CD4-positive, alpha-beta T cell (primary cell): Measurements from ENCODE around the gene SIRT5. TPM values are rescaled to one million over a fixed set of nuclear protein-coding genes. Genes with fewer than 3 reads are reported as not detected.

ENCODE experiments used
- ATAC-seq: fragments of 200-7000 bp; cut with Tn5 transposase; one replicate; pipeline ENCODE4 v1.10.0; 2022; ENCODE audit warnings: mild to moderate bottlenecking; ENCODE audit not compliant: poor library complexity
- CTCF ChIA-PET: fragments of 350-600 bp; sonication (Branson Sonifier 250); formaldehyde crosslinking; loops from one replicate; lab custom pipeline; 2021; ENCODE audit warnings: antibody characterized with exemption, inconsistent platforms; lab: Charles Lee
- POLR2A ChIA-PET: fragments of 350-600 bp; sonication (Branson Sonifier 250); formaldehyde crosslinking; loops from one replicate; lab custom pipeline; 2021; ENCODE audit warnings: antibody characterized with exemption, inconsistent platforms; lab: Charles Lee
- DNase-seq, 14 experiments: peaks; one replicate each; pipeline ENCODE4 v3.0.0-alpha.2; 2013 to 2020; ENCODE audit warnings: mixed read lengths in 2 of 14
- H3K27ac ChIP-seq, 2 donors: one replicate each; pipeline versions ENCODE4 v1.5.1 to v1.7.0; 2013; ENCODE audit warnings: low read length in 2 of 2, low read depth in 1 of 2, mild to moderate bottlenecking in 1 of 2
- H3K27me3 ChIP-seq, 2 experiments: 1 replicate in 1 of 2; 2 replicates in 1 of 2; pipeline versions ENCODE4 v1.6.1 to v1.7.0; 2013; ENCODE audit warnings: low read length in 2 of 2, control low read depth in 1 of 2, mild to moderate bottlenecking in 1 of 2, moderate library complexity in 1 of 2; ENCODE audit not compliant: insufficient read depth in 2 of 2, control insufficient read depth in 1 of 2
- H3K36me3 ChIP-seq: one replicate; pipeline ENCODE4 v1.6.1; 2013; ENCODE audit warnings: low read length, control low read depth; ENCODE audit not compliant: insufficient read depth
- H3K4me1 ChIP-seq: one replicate; pipeline ENCODE4 v1.6.1; 2013; ENCODE audit warnings: low read length, control low read depth; ENCODE audit not compliant: insufficient read depth
- H3K4me3 ChIP-seq: one replicate; pipeline ENCODE4 v1.5.1; 2013; ENCODE audit warnings: mild to moderate bottlenecking, low read length, moderate library complexity
- H3K9me3 ChIP-seq, 2 experiments: 1 replicate in 1 of 2; 2 replicates in 1 of 2; pipeline versions ENCODE4 v1.6.1 to v1.7.0; 2013; ENCODE audit warnings: low read length in 2 of 2, mild to moderate bottlenecking in 2 of 2, control low read depth in 1 of 2, moderate library complexity in 1 of 2; ENCODE audit not compliant: control insufficient read depth in 1 of 2, insufficient read depth in 1 of 2
- H3K27ac Mint-ChIP-seq: one replicate; pipeline ENCODE4 v1.8.0; 2020; ENCODE audit warnings: mixed read lengths
- H3K27me3 Mint-ChIP-seq: one replicate; pipeline ENCODE4 v1.8.0; 2021; ENCODE audit warnings: mixed read lengths
- H3K36me3 Mint-ChIP-seq: one replicate; pipeline ENCODE4 v1.8.0; 2021; ENCODE audit warnings: low read depth, mixed read lengths
- H3K4me1 Mint-ChIP-seq: one replicate; pipeline ENCODE4 v1.8.0; 2021; ENCODE audit warnings: low read depth, mixed read lengths
- H3K4me3 Mint-ChIP-seq: one replicate; pipeline ENCODE4 v1.8.0; 2020; ENCODE audit warnings: mild to moderate bottlenecking, mixed read lengths
- H3K9me3 Mint-ChIP-seq: one replicate; pipeline ENCODE4 v1.8.0; 2020; ENCODE audit warnings: mixed read lengths
- CTCF ChIP-seq: fragments of 200-600 bp; IDR thresholded peaks from one replicate; pipeline ENCODE4 v1.8.0; 2022; ENCODE audit warnings: antibody characterized with exemption, mild to moderate bottlenecking
- intact Hi-C, 2 experiments: fragments of 100-400 bp; cut with DNase I in 1 of 2; cut with micrococcal nuclease in 1 of 2; formaldehyde crosslinking; loops; one replicate each; pipeline versions ENCODE4 v1.15.1 to v1.9.0; 2023 to 2025; cut with DNase I, micrococcal nuclease
- total RNA-seq, 174 experiments: library from RNA in 2 of 174; stranded (reverse) in 2 of 174; gene quantifications; one replicate each; pipeline ENCODE4 v1.2.3 and lab custom pipeline; 2021 to 2026

Gene SIRT5
- total RNA-seq, 2 experiments from 2014 or later = 14.3 to 16.3 TPM

GRCh38 chr6:13535306-13535705 lies 39.1 kb upstream of the SIRT5 start:
- no peaks in the 10 kb centered on the region for H3K36me3 Mint-ChIP-seq
- H3K27ac Mint-ChIP-seq = no peak overlapping the region
- H3K27me3 ChIP-seq = no peaks in the 10 kb centered on the region
- no peak overlapping the region for H3K4me3 ChIP-seq
- ChIA-PET CTCF (no interaction called here), POLR2A (no interaction called here)
- no peaks in the 10 kb centered on the region for H3K4me1 Mint-ChIP-seq
- H3K9me3 Mint-ChIP-seq = no peaks in the 10 kb centered on the region
- H3K4me3 Mint-ChIP-seq = no peak overlapping the region
- no peaks in the 10 kb centered on the region for H3K27me3 Mint-ChIP-seq
- no peak overlapping the region for H3K27ac ChIP-seq
- DNase-seq (no peak), ATAC-seq (no peak)
- H3K9me3 ChIP-seq = no peaks in the 10 kb centered on the region
- H3K36me3 ChIP-seq = no peaks in the 10 kb centered on the region
- no peaks in the 10 kb centered on the region for H3K4me1 ChIP-seq
- no peak for TF ChIP-seq CTCF
- intact Hi-C loops = loop anchor here in 1 of 2 experiments (5.0 kb wide), 1 partner anchor 123 kb away; no protein-coding TSS in a partner anchor

GRCh38 chr6:13536796-13537526 lies 37.4 kb upstream of the SIRT5 start:
- H3K36me3 Mint-ChIP-seq = no peaks in the 10 kb centered on the region
- Histone ChIP-seq H3K4me1 (no peaks in the 10 kb centered on the region), H3K27ac (no peak overlapping the region), H3K27me3 (no peaks in the 10 kb centered on the region), H3K4me3 (no peak overlapping the region), H3K9me3 (no peaks in the 10 kb centered on the region), H3K36me3 (no peaks in the 10 kb centered on the region)
- H3K9me3 Mint-ChIP-seq = no peaks in the 10 kb centered on the region
- no peak overlapping the region for H3K4me3 Mint-ChIP-seq
- ChIA-PET POLR2A (no interaction called here), CTCF (no interaction called here)
- H3K27ac Mint-ChIP-seq = no peak overlapping the region
- no peak for DNase-seq
- H3K27me3 Mint-ChIP-seq = no peaks in the 10 kb centered on the region
- no peak for TF ChIP-seq CTCF
- ATAC-seq = no peak
- intact Hi-C loops = loop anchor here in 1 of 2 experiments (5.0 kb wide), 1 partner anchor 125 kb away; no protein-coding TSS in a partner anchor
- no peaks in the 10 kb centered on the region for H3K4me1 Mint-ChIP-seq

- Mint-ChIP-seq H3K4me1 (no peaks in the 10 kb centered on the region), H3K27ac (no peak overlapping the region), H3K36me3 (no peaks in the 10 kb centered on the region), H3K9me3 (no peaks in the 10 kb centered on the region), H3K4me3 (no peak overlapping the region), H3K27me3 (no peaks in the 10 kb centered on the region)
- H3K9me3 ChIP-seq = no peaks in the 10 kb centered on the region
- no peak overlapping the region for H3K4me3 ChIP-seq
- no peak overlapping the region for H3K27ac ChIP-seq
- intact Hi-C loops = loop anchor here in 1 of 2 experiments (5.0 kb wide), 1 partner anchor 125 kb away; no protein-coding TSS in a partner anchor
- H3K27me3 ChIP-seq = no peaks in the 10 kb centered on the region
- ChIA-PET CTCF (interaction anchor here (1.0 kb wide), 1 partner anchor 11 kb away, joined by 3 read pairs; no protein-coding TSS in a partner anchor), POLR2A (no interaction called here)
- no peaks in the 10 kb centered on the region for H3K36me3 ChIP-seq
- ATAC-seq (no peak), DNase-seq (no peak)
- TF ChIP-seq CTCF = no peak
- H3K4me1 ChIP-seq = no peaks in the 10 kb centered on the region
Observed at GRCh38 chr6:13537527-13537897, 36.9 kb upstream of the SIRT5 start.
